Retinal pigment epithelial cell (primary cell): Measurements from ENCODE around the gene KRT5.

ENCODE experiments used
- DNase-seq: peaks from one replicate; pipeline ENCODE4 v3.0.0-alpha.2; 2010; ENCODE audit warnings: low read depth
- H3K4me3 ChIP-seq: 2 replicates; pipeline ENCODE4 v1.5.1; 2011; ENCODE audit warnings: mild to moderate bottlenecking, low read length, control low read depth, moderate library complexity
- TF ChIP-seq, protein P1 (sequence below): conservative IDR thresholded peaks from 2 replicates; pipeline ENCODE4 v1.5.1; 2011; ENCODE audit warnings: low read depth, low read length, control low read depth, inconsistent platforms

KRT5 gene

DNA sequence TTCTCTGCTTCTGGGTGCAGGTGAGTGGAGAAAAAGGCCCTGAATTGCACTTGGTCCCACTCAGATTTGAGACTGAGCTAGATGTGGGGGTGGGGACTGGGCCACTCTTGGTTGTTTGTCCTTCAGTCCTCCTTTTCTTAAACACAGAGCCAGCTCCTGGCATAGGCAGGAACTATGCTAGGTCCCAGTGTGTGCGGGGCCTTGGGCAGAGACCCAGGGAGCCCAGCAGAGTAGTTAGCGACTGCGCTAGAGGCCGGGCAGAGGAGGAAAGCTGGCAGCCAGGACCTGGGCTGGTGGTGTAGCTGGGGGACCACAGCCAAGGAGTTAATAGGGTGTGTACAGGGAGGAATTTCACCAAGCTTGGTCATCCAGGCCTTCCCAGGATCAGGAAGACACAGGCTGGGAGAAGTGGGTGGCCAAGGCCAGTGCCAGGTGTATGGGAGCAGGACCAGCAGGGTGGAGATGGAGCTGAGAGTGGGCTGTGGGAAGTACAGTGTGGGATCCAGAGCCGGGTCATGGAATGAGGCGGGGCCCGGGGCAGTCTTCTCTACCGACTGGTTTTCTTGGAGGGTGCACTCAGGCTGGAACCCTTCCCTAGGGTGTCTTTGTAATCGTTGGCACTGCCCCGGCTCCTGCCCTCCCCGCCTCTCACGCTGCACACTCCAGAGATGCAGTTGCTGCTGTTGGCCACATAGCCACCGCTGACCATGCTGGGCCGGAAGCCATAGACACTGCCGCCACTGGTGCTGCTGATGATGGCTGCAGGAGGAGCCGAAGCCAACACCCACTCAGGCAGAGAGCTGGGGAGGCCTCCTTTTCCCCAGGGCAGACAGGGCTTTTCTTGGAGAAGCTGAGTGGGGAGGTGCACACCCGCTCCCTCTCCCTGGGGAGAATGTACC is 24.0 kb upstream of the KRT5 start:
- H3K4me3 ChIP-seq, result no peak overlapping the region
- DNase-seq, result no peak
- TF ChIP-seq, protein P1, sequence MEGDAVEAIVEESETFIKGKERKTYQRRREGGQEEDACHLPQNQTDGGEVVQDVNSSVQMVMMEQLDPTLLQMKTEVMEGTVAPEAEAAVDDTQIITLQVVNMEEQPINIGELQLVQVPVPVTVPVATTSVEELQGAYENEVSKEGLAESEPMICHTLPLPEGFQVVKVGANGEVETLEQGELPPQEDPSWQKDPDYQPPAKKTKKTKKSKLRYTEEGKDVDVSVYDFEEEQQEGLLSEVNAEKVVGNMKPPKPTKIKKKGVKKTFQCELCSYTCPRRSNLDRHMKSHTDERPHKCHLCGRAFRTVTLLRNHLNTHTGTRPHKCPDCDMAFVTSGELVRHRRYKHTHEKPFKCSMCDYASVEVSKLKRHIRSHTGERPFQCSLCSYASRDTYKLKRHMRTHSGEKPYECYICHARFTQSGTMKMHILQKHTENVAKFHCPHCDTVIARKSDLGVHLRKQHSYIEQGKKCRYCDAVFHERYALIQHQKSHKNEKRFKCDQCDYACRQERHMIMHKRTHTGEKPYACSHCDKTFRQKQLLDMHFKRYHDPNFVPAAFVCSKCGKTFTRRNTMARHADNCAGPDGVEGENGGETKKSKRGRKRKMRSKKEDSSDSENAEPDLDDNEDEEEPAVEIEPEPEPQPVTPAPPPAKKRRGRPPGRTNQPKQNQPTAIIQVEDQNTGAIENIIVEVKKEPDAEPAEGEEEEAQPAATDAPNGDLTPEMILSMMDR, result no peak

- H3K4me3 ChIP-seq, result no peak overlapping the region
- TF ChIP-seq, protein P1, result no peak
- DNase-seq, result no peak
Observed at GRCh38 chr12:52542785-52543318, 22.7 kb upstream of the KRT5 start.

DNA sequence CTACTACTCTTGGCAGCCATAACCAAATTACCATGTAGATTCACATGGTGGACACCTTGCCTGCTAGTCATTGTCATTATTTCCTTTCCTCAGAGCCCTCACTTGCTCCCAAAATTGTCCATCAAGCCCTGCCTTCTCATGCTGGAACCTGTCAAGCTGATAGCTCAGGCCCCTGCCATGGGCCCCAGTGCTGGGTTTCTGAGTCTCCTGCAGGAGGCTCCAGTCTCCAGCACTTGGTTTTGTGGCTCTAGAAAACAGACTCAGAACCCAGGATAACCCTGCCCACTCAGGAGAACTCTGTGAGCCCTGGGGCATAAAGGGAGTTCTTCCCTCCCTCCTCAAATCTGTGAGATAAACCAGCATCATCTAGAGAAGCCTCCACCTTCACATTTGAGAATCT is 22.0 kb upstream of the KRT5 start:
- TF ChIP-seq, protein P1, result no peak
- no peak overlapping the region for H3K4me3 ChIP-seq
- DNase-seq, result no peak

GRCh38 chr12:52541709-52542108 is 21.5 kb upstream of the KRT5 start:
- TF ChIP-seq, protein P1, result no peak
- DNase-seq, result no peak

GRCh38 chr12:52540531-52540930 is 20.3 kb upstream of the KRT5 start:
- H3K4me3 ChIP-seq, result no peak overlapping the region
- DNase-seq, result no peak
- TF ChIP-seq, protein P1, result no peak

More at GRCh38 chr12:52541709-52542108, 21.5 kb upstream of the KRT5 start:
- H3K4me3 ChIP-seq, result no peak overlapping the region

- no peak overlapping the region for H3K4me3 ChIP-seq
- DNase-seq, result no peak
- TF ChIP-seq, protein P1, result no peak
Observed at GRCh38 chr12:52539821-52540173, 19.6 kb upstream of the KRT5 start.
